Neuronal stem cell (in vitro differentiated cells): ENCODE measurements around the gene CENPO.
A peak's percentile ranks its signal among the peaks of the same experiment; 100 is the strongest.

ENCODE experiments used
- DNase-seq: peaks from one replicate; pipeline ENCODE4 v3.0.0-alpha.2; 2013; ENCODE audit warnings: low spot score
- H2AFZ ChIP-seq: one replicate; pipeline ENCODE4 v1.6.1; 2013; ENCODE audit warnings: mild to moderate bottlenecking, low read length, inconsistent platforms
- H2AK5ac ChIP-seq: 2 replicates; pipeline ENCODE4 v1.6.1; 2013; ENCODE audit warnings: low read depth, mild to moderate bottlenecking, inconsistent platforms, low read length, moderate library complexity, mixed read lengths
- H2BK120ac ChIP-seq: 2 replicates; pipeline ENCODE4 v1.6.1; 2013; ENCODE audit warnings: low read depth, mild to moderate bottlenecking, inconsistent platforms, low read length, moderate library complexity, mixed read lengths
- H2BK12ac ChIP-seq: one replicate; pipeline ENCODE4 v1.6.1; 2013; ENCODE audit warnings: low read length, inconsistent platforms
- H2BK15ac ChIP-seq: 2 replicates; pipeline ENCODE4 v1.6.1; 2013; ENCODE audit warnings: mild to moderate bottlenecking, low read length, inconsistent platforms, mixed read lengths
- H2BK5ac ChIP-seq: one replicate; pipeline ENCODE4 v1.6.1; 2013; ENCODE audit warnings: inconsistent platforms, mild to moderate bottlenecking, low read length, moderate library complexity
- H3K14ac ChIP-seq: one replicate; pipeline ENCODE4 v1.6.1; 2013; ENCODE audit warnings: low read length, inconsistent platforms
- H3K18ac ChIP-seq: 2 replicates; pipeline ENCODE4 v1.6.1; 2013; ENCODE audit warnings: low read length, inconsistent platforms
- H3K23ac ChIP-seq: 2 replicates; pipeline ENCODE4 v1.6.1; 2013; ENCODE audit warnings: low read depth, mild to moderate bottlenecking, mixed read lengths, low read length, inconsistent platforms; ENCODE audit not compliant: poor library complexity
- H3K27ac ChIP-seq: replicated peaks from 3 replicates; pipeline ENCODE4 v1.5.1; 2013; ENCODE audit warnings: low read length, inconsistent platforms
- H3K27me3 ChIP-seq, 3 experiments: 2 replicates each; pipeline ENCODE4 v1.6.1; 2013; ENCODE audit warnings: low read length in 3 of 3, mild to moderate bottlenecking in 2 of 3, inconsistent platforms in 1 of 3, low read depth in 1 of 3, mixed read lengths in 1 of 3, moderate library complexity in 1 of 3; ENCODE audit not compliant: control insufficient read depth in 3 of 3, insufficient read depth in 3 of 3
- H3K36me3 ChIP-seq, 2 donors: replicated peaks in 1 of 2; 2 replicates each; pipeline ENCODE4 v1.6.1; 2013; ENCODE audit warnings: low read length in 2 of 2; ENCODE audit not compliant: control insufficient read depth in 2 of 2, insufficient read depth in 2 of 2
- H3K4ac ChIP-seq: 2 replicates; pipeline ENCODE4 v1.6.1; 2013; ENCODE audit warnings: inconsistent platforms, mild to moderate bottlenecking, low read length, moderate library complexity
- H3K4me1 ChIP-seq, 2 donors: 1 replicate in 1 of 2; 2 replicates in 1 of 2; pipeline ENCODE4 v1.6.1; 2013; ENCODE audit warnings: low read length in 2 of 2, low read depth in 1 of 2; ENCODE audit not compliant: control insufficient read depth in 2 of 2, insufficient read depth in 1 of 2
- H3K4me2 ChIP-seq: one replicate; pipeline ENCODE4 v1.6.1; 2013; ENCODE audit warnings: mild to moderate bottlenecking, low read length, inconsistent platforms; ENCODE audit not compliant: insufficient read depth, poor library complexity, severe bottlenecking
- H3K4me3 ChIP-seq, 2 donors: 2 replicates each; pipeline ENCODE4 v1.5.1; 2013; ENCODE audit warnings: low read length in 2 of 2, mild to moderate bottlenecking in 2 of 2, inconsistent platforms in 1 of 2, moderate library complexity in 1 of 2
- H3K79me1 ChIP-seq: one replicate; pipeline ENCODE4 v1.6.1; 2013; ENCODE audit warnings: low read depth, mild to moderate bottlenecking, inconsistent platforms, low read length, moderate library complexity
- H3K9ac ChIP-seq: one replicate; pipeline ENCODE4 v1.6.1; 2013; ENCODE audit warnings: mild to moderate bottlenecking, low read depth, low read length, inconsistent platforms; ENCODE audit not compliant: poor library complexity
- H3K9me3 ChIP-seq, 2 donors: replicated peaks in 1 of 2; 2 replicates each; pipeline versions ENCODE3 to v1.6.1; 2013; ENCODE audit warnings: low read length in 2 of 2, mild to moderate bottlenecking in 2 of 2, inconsistent platforms in 1 of 2, low read depth in 1 of 2, mixed read lengths in 1 of 2, moderate library complexity in 1 of 2; ENCODE audit not compliant: control insufficient read depth in 2 of 2, insufficient read depth in 1 of 2
- H4K8ac ChIP-seq: one replicate; pipeline ENCODE4 v1.6.1; 2013; ENCODE audit warnings: low read depth, mild to moderate bottlenecking, inconsistent platforms, low read length, moderate library complexity
- H4K91ac ChIP-seq: one replicate; pipeline ENCODE4 v1.6.1; 2013; ENCODE audit warnings: low read length, low read depth, mild to moderate bottlenecking, inconsistent platforms; ENCODE audit not compliant: poor library complexity
- WGBS, 2 donors: extraction: QIAGEN DNeasy Blood & Tissue Kit; methylation state at CpG; one replicate each; pipeline ENCODE4 v1.1.7; 2013; ENCODE audit warnings: missing lambda C conversion rate in 2 of 2, mixed read lengths in 1 of 2; ENCODE audit not compliant: insufficient read length in 2 of 2, insufficient replicate concordance in 1 of 2; ENCODE audit errors: extremely low coverage in 2 of 2; 5-methylcytosine and 5-hydroxymethylcytosine counted together

Gene CENPO

DNA sequence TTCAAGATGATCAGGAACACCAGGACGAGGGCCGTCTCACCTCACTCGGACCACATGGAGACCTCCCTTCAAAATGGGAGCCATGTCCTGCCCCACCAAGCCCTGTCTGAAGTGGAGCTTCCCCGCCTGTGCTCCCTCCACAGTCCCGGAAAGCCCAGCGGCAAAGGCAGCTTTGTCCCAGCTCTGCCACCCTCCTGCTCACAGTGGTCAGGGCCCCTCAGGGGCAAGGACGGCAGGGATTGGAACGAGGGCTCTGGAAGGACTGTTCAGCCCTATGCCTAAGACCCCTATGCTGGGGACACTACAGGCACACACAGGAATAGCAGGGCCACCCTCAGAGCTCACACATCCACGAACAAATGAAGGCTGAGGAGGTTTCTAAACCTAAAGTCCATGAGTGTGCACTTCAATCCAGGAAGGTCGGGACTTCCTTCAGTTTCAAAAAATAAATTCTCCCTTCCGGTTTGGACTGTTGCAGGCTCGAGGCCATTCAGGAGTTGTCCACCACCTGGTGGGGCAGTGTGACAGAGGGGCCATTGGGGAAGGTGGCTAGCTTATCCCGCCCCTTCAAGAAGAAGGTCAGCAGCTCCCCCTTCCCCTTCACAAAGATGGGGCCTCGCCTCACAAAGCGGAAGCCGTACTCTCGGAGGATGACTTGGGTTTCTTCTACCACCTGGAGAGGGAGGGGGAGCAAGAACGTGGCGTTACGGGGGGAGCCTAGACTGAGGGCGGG lies 26.4 kb downstream of the CENPO start:
- peaks cover 14 to 19% of the 10 kb centered on the region in 2 donors for H3K4me1 ChIP-seq
- H3K27ac ChIP-seq = no peak overlapping the region
- H3K27me3 ChIP-seq = no peaks in the 10 kb centered on the region
- H3K4me2 ChIP-seq = no peak overlapping the region
- H3K14ac ChIP-seq = no peak overlapping the region
- H2BK15ac ChIP-seq = no peak overlapping the region
- no peak for DNase-seq
- peaks cover 7% of the 10 kb centered on the region for H3K79me1 ChIP-seq
- H4K91ac ChIP-seq = no peak overlapping the region
- no peak overlapping the region for H2BK12ac ChIP-seq
- WGBS, 2 donors = no CpG with 5 or more reads among the region's 21 CpGs
- H2BK120ac ChIP-seq = no peak overlapping the region
- no peak overlapping the region for H3K4me3 ChIP-seq
- H3K36me3 ChIP-seq = peaks cover 44 to 99% of the 10 kb centered on the region in 2 donors
- H3K23ac ChIP-seq = no peak overlapping the region
- H2BK5ac ChIP-seq = no peak overlapping the region
- H2AK5ac ChIP-seq = no peak overlapping the region
- H3K9me3 ChIP-seq = peaks cover 0 to 4% of the 10 kb centered on the region in 2 donors
- H4K8ac ChIP-seq = no peak overlapping the region
- H3K9ac ChIP-seq = peak overlapping the region; percentile 6
- H3K18ac ChIP-seq = no peak overlapping the region
- H3K4ac ChIP-seq = no peak overlapping the region
- no peak overlapping the region for H2AFZ ChIP-seq

- no peak overlapping the region for H3K4me3 ChIP-seq
- H4K91ac ChIP-seq = no peak overlapping the region
- no peak overlapping the region for H3K18ac ChIP-seq
- WGBS, 2 donors = no CpG with 5 or more reads among the region's 7 CpGs
- peaks cover 3 to 4% of the 10 kb centered on the region in 2 donors for H3K9me3 ChIP-seq
- H2BK15ac ChIP-seq = no peak overlapping the region
- H3K4me2 ChIP-seq = no peak overlapping the region
- H3K9ac ChIP-seq = no peak overlapping the region
- H3K79me1 ChIP-seq = peaks cover 9% of the 10 kb centered on the region
- H3K4me1 ChIP-seq = peaks cover 14 to 19% of the 10 kb centered on the region in 2 donors
- no peak overlapping the region for H2BK12ac ChIP-seq
- no peaks in the 10 kb centered on the region for H3K27me3 ChIP-seq
- no peak for DNase-seq
- no peak overlapping the region for H3K14ac ChIP-seq
- no peak overlapping the region for H3K23ac ChIP-seq
- no peak overlapping the region for H2AFZ ChIP-seq
- H3K36me3 ChIP-seq = peaks cover 45 to 98% of the 10 kb centered on the region in 2 donors
- no peak overlapping the region for H3K27ac ChIP-seq
- H2AK5ac ChIP-seq = no peak overlapping the region
- no peak overlapping the region for H2BK5ac ChIP-seq
- no peak overlapping the region for H3K4ac ChIP-seq
- H4K8ac ChIP-seq = no peak overlapping the region
- H2BK120ac ChIP-seq = no peak overlapping the region
Observed at GRCh38 chr2:24820175-24820513, 26.9 kb downstream of the CENPO start.

- H2BK5ac ChIP-seq = no peak overlapping the region
- H4K8ac ChIP-seq = peak overlapping the region; percentile 53
- peaks cover 41 to 97% of the 10 kb centered on the region in 2 donors for H3K36me3 ChIP-seq
- WGBS, 2 donors = no CpG with 5 or more reads among the region's 17 CpGs
- H2BK15ac ChIP-seq = no peak overlapping the region
- no peak overlapping the region for H4K91ac ChIP-seq
- peak overlapping the region; percentile 88 for H3K18ac ChIP-seq
- H3K4ac ChIP-seq = peak overlapping the region; percentile 30
- H2BK120ac ChIP-seq = no peak overlapping the region
- DNase-seq = no peak
- H3K4me1 ChIP-seq = peaks cover 14 to 19% of the 10 kb centered on the region in 2 donors
- H2BK12ac ChIP-seq = peak overlapping the region; percentile 59
- H3K79me1 ChIP-seq = peaks cover 9% of the 10 kb centered on the region
- H2AK5ac ChIP-seq = peak overlapping the region; percentile 70
- no peak overlapping the region for H3K14ac ChIP-seq
- no peak overlapping the region for H3K4me3 ChIP-seq
- no peak overlapping the region for H2AFZ ChIP-seq
- no peak overlapping the region for H3K27ac ChIP-seq
- no peaks in the 10 kb centered on the region for H3K27me3 ChIP-seq
- H3K9me3 ChIP-seq = peaks cover 2 to 3% of the 10 kb centered on the region in 2 donors
- no peak overlapping the region for H3K4me2 ChIP-seq
- peak overlapping the region; percentile 57 for H3K23ac ChIP-seq
- no peak overlapping the region for H3K9ac ChIP-seq
Observed at GRCh38 chr2:24820598-24821432, 27.6 kb downstream of the CENPO start.

- peak overlapping the region; percentile 80 for H2BK5ac ChIP-seq
- peak overlapping the region; percentile 59 for H2BK12ac ChIP-seq
- H2AK5ac ChIP-seq = peak overlapping the region; percentile 70
- H3K36me3 ChIP-seq = peaks cover 39 to 95% of the 10 kb centered on the region in 2 donors
- peaks cover 9% of the 10 kb centered on the region for H3K79me1 ChIP-seq
- H3K27ac ChIP-seq = peak overlapping the region; percentile 64
- peaks cover 2 to 3% of the 10 kb centered on the region in 2 donors for H3K9me3 ChIP-seq
- no peak overlapping the region for H3K9ac ChIP-seq
- H3K4ac ChIP-seq = peak overlapping the region; percentile 30
- DNase-seq = no peak
- H4K91ac ChIP-seq = no peak overlapping the region
- no CpG with 5 or more reads among the region's 15 CpGs for WGBS, 2 donors
- H2AFZ ChIP-seq = no peak overlapping the region
- H3K14ac ChIP-seq = no peak overlapping the region
- H3K4me3 ChIP-seq = peak overlapping the region in 1 of 2 donors; percentile 16
- H2BK120ac ChIP-seq = no peak overlapping the region
- H3K27me3 ChIP-seq = no peaks in the 10 kb centered on the region
- no peak overlapping the region for H3K4me2 ChIP-seq
- H3K4me1 ChIP-seq = peaks cover 14 to 19% of the 10 kb centered on the region in 2 donors
- H3K18ac ChIP-seq = peak overlapping the region; percentile 88
- H2BK15ac ChIP-seq = no peak overlapping the region
- H3K23ac ChIP-seq = peak overlapping the region; percentile 57
- H4K8ac ChIP-seq = peak overlapping the region; percentile 53
Observed at GRCh38 chr2:24821433-24821891, 28.2 kb downstream of the CENPO start.
